Choroid plexus epithelial cell (primary cell): ENCODE measurements around the gene ZNG1A.
"Not testable (repeated sequence)": the region's sequence is repeated elsewhere in the genome, so short reads cannot be mapped to it uniquely, and the experiment has no call there.

Experiments
- DNase-seq: peaks from one replicate; pipeline ENCODE4 v3.0.0-alpha.2; 2010; ENCODE audit warnings: low read depth
- H3K4me3 ChIP-seq: 2 replicates; pipeline ENCODE4 v1.5.1; 2011; ENCODE audit warnings: low read depth, mild to moderate bottlenecking, control low read depth, low read length, moderate library complexity

ZNG1A gene

GRCh38 chr9:86697-87096, 92.2 kb downstream of the ZNG1A start:
- not testable (repeated sequence) for DNase-seq, H3K4me3 ChIP-seq

GRCh38 chr9:82932-83689, 95.7 kb downstream of the ZNG1A start:
- DNase-seq, H3K4me3 ChIP-seq: not testable (repeated sequence)

GRCh38 chr9:78333-78732, 100.5 kb downstream of the ZNG1A start:
- not testable (repeated sequence) for H3K4me3 ChIP-seq, DNase-seq

GRCh38 chr9:76389-76788, 102.5 kb downstream of the ZNG1A start:
- DNase-seq, H3K4me3 ChIP-seq: not testable (repeated sequence)

GRCh38 chr9:73900-74525, 104.8 kb downstream of the ZNG1A start:
- H3K4me3 ChIP-seq, result peak overlapping the region; percentile 51
- DNase-seq, result not testable (repeated sequence)

- peak overlapping the region; percentile 51 for H3K4me3 ChIP-seq
- peak; percentile 12 for DNase-seq
Measured at GRCh38 chr9:73076-73899, 105.6 kb downstream of the ZNG1A start.
